Measurements from ENCODE around the gene MIDN.

Gene MIDN

DNA sequence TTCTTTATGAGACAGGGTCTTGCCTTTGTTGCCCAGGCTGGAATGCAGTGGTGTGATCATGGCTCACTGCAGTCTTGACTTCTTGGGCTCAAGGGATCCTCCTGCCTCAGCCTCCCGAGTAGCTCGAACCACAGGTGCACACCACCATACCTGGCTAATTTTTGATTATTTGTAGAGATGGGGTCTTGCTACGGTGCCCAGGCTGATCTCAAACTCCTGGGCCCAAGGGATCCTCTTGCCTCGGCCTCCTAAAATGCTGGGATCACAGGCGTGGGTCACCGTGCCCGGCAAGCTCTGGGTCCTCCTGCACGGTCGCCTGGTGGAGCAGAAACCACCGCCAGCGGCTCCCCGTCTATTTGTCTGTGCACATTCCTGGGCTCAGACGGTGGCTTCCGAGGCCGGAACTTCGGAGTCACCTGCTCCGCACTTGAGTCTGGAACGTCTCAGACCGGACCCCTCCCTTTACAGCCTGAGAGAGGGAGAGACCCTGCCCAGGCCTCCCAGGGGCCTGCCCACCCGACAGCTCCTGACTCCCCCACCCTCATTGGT lies 59.4 kb downstream of the MIDN start:
- TF ChIP-seq, protein P1, sequence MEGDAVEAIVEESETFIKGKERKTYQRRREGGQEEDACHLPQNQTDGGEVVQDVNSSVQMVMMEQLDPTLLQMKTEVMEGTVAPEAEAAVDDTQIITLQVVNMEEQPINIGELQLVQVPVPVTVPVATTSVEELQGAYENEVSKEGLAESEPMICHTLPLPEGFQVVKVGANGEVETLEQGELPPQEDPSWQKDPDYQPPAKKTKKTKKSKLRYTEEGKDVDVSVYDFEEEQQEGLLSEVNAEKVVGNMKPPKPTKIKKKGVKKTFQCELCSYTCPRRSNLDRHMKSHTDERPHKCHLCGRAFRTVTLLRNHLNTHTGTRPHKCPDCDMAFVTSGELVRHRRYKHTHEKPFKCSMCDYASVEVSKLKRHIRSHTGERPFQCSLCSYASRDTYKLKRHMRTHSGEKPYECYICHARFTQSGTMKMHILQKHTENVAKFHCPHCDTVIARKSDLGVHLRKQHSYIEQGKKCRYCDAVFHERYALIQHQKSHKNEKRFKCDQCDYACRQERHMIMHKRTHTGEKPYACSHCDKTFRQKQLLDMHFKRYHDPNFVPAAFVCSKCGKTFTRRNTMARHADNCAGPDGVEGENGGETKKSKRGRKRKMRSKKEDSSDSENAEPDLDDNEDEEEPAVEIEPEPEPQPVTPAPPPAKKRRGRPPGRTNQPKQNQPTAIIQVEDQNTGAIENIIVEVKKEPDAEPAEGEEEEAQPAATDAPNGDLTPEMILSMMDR (IDR thresholded peaks at IDR 0.05; ENCODE audit: control insufficient read depth, extremely low read depth, insufficient read depth): no peak
- no peak overlapping the region for H3K4me3 ChIP-seq (ENCODE audit: low read depth, low read length)
- no peak for DNase-seq (ENCODE audit: low read depth)

DNA sequence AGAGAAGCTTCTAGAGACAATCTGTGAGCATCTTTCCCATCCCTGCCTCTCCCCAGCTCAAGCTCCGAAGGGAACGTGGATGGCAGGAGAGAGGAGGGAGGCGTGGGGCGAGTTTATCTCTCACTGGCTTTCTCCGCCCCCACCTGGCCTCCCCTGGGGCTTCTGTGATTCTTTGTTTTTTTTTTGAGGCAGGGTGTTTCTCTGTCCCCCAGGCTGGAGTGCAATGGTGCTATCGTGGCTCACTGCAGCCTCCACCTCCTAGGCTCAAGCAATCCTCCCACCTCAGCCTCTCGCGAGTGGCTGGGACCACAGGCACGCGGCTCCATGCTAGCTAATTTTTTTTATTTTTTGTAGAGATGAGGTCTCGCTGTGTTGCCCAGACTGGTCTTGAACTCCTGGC lies 60.3 kb downstream of the MIDN start:
- TF ChIP-seq, protein P1 (IDR thresholded peaks at IDR 0.05; ENCODE audit: control insufficient read depth, extremely low read depth, insufficient read depth): no peak
- no peak overlapping the region for H3K4me3 ChIP-seq (ENCODE audit: low read depth, low read length)
- no peak for DNase-seq (ENCODE audit: low read depth)

All from LNCaP clone FGC (cell line).